ENCODE data around the gene PRDM16.

PRDM16 gene

DNA sequence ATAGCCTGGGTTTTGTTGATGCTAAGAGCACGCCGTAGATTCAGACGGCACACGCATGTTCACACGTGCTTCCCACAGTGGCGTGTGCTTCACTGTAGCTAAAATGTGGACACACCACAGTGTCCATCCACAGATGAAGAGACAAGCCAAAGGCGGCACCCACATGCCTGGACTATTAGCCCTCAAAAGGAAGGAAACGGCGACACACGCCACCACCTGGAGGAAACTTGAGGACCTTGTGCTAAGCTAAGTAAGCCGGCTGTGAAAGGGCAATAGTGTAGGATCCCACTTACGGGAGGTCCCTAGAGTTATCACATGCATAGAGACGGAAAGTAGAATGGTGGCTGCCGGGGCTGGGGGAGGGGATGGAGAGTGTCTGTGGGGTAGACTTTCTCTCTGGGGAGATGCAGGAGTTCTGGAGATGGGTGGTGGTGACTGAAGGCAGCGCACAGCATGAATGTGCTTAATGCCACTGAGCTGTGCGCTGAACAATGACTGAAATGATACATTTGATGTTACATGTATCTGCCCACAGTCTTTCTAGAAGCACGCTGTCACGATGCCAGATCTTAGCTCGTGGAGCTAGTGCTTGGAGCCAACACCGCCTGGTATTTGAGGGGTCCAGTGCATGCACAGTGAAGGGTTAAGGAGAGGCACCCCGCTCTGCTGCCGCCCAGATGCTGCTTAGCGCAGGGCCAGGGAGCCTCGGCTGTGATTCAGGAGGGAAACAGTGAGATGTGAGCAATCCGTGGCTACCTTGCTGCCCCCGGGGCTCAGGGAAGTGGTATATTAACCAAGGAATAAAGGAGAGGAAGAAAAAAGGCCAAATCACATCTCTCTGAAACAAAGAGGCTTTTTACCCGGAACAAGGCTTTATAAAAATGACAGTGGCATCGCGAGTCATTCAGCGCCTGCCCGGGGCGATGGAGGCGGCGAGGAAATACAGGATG, 103.7 kb downstream of the PRDM16 start:
- H3K9me3 ChIP-seq (ENCODE audit: control insufficient read depth, insufficient read depth, low read depth, low read length): no peaks in the 10 kb centered on the region
- CTCF ChIA-PET: no interaction called here
- H3K27ac ChIP-seq (ENCODE audit: extremely low read depth, low read depth, low read length): no peak overlapping the region
- peaks cover 4% of the 10 kb centered on the region for H3K4me1 ChIP-seq (ENCODE audit: control insufficient read depth, insufficient read depth, low read length)
- H3K4me3 ChIP-seq (ENCODE audit: low read depth, low read length): no peak overlapping the region
- no peaks in the 10 kb centered on the region; a peak in 1 of 3 replicates for H3K36me3 ChIP-seq (ENCODE audit: control insufficient read depth in 2 of 2, insufficient read depth in 1 of 2, low read length in 2 of 2)
- POLR2A ChIA-PET: no interaction called here
- TF ChIP-seq ZNF623 (tag by site-specific recombination; IDR thresholded peaks at IDR 0.05): no peak
- no peak for TF ChIP-seq ZSCAN16 (tag by site-specific recombination; IDR thresholded peaks at IDR 0.05)
- TF ChIP-seq ZNF24 (tag by site-specific recombination; IDR thresholded peaks at IDR 0.05): no peak
- no peak for TF ChIP-seq MYNN (tag by site-specific recombination; IDR thresholded peaks at IDR 0.05; ENCODE audit: borderline replicate concordance)
- no peak for TF ChIP-seq ZNF664 (tag by site-specific recombination; IDR thresholded peaks at IDR 0.05)
- no peak for TF ChIP-seq ZNF624 (tag by site-specific recombination; IDR thresholded peaks at IDR 0.05)
- TF ChIP-seq, protein P1, sequence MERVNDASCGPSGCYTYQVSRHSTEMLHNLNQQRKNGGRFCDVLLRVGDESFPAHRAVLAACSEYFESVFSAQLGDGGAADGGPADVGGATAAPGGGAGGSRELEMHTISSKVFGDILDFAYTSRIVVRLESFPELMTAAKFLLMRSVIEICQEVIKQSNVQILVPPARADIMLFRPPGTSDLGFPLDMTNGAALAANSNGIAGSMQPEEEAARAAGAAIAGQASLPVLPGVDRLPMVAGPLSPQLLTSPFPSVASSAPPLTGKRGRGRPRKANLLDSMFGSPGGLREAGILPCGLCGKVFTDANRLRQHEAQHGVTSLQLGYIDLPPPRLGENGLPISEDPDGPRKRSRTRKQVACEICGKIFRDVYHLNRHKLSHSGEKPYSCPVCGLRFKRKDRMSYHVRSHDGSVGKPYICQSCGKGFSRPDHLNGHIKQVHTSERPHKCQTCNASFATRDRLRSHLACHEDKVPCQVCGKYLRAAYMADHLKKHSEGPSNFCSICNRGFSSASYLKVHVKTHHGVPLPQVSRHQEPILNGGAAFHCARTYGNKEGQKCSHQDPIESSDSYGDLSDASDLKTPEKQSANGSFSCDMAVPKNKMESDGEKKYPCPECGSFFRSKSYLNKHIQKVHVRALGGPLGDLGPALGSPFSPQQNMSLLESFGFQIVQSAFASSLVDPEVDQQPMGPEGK (tag by site-specific recombination; IDR thresholded peaks at IDR 0.05): no peak
- TF ChIP-seq ZNF211 (tag by site-specific recombination; IDR thresholded peaks at IDR 0.05; ENCODE audit: low read depth): no peak

DNA sequence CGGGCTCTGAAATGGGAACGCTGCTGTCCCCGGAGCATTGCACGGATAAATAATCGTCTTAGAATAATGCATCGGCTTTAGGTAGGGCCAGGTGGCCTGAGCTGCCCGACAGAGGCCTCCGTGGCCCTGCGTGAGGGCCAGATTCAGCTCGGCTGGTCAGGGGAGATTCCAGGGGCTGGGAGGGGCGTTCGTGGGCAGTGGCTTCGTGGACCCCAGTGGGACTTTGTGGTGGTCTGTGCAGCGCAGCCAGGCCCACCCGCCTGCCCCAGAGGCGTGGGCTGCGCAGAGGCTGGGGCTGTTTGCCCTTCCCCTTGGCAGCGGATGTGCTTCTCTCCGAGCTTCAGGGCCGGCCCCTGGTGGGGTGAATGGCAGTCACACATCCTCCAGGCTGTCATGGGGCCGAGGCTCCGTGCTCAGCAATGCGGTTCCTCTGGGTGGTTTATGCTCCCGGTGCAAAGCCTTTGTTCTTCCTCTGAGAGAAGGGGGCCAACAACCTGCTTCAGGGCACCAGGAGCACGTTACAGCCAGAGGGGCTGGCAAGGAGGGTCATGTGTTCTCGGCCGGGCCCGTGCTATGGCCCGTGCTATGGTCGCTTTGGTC, 104.5 kb downstream of the PRDM16 start:
- Histone ChIP-seq H3K36me3 (ENCODE audit: control insufficient read depth in 2 of 2, insufficient read depth in 1 of 2, low read length in 2 of 2) (no peaks in the 10 kb centered on the region; a peak in 1 of 3 replicates), H3K4me1 (ENCODE audit: control insufficient read depth, insufficient read depth, low read length) (peaks cover 4% of the 10 kb centered on the region), H3K4me3 (ENCODE audit: low read depth, low read length) (no peak overlapping the region), H3K9me3 (ENCODE audit: control insufficient read depth, insufficient read depth, low read depth, low read length) (no peaks in the 10 kb centered on the region), H3K27ac (ENCODE audit: extremely low read depth, low read depth, low read length) (no peak overlapping the region)
- ChIA-PET POLR2A (no interaction called here), CTCF (no interaction called here)
- no peak for TF ChIP-seq SCRT2 (tag by site-specific recombination; IDR thresholded peaks at IDR 0.05)
- no peak for TF ChIP-seq IKZF3 (tag by site-specific recombination; IDR thresholded peaks at IDR 0.05)
- no peak for TF ChIP-seq ZNF747 (tag by site-specific recombination; IDR thresholded peaks at IDR 0.05)
- no peak for TF ChIP-seq ZNF266 (tag by site-specific recombination; IDR thresholded peaks at IDR 0.05; ENCODE audit: low read depth)
- TF ChIP-seq ZFP69B (tag by site-specific recombination; IDR thresholded peaks at IDR 0.05): no peak

DNA sequence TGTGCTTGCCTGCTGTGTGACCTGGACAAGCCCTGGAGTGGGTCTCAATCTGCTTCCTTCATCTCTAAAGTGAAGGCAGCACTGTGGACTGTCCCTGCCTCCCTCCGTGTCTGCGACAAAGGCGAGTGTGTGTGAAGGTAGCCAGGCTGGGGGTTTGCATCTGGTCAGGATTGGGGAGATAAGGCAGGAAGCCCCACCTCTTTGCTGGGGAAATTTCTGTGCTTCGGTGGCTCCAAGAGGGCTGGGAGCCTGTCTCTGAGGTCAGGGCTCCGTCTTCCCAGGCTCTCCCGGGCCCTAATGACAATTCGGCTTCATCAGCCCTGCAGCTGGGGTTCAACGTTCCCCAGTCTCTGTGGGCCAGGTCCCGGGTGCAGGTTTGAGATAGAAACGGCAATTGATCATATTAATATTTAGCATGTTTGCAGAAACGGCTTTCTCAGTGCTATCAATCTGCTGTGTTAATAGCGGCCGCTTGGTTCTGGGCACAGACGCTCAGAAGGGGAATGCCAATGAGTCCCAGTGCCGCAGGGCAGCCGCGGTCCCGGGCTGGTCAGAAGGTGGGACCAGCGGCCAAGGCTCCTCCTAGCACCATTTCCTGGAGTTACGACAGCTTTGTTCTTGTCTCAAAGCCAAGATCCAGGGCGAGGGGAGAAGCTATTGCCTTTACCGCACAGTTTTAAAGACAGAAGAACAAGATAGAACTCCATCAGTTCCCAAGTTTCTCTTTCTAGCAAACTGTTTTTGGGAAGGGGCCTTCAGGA, 105.7 kb downstream of the PRDM16 start:
- peaks cover 4% of the 10 kb centered on the region for H3K4me1 ChIP-seq (ENCODE audit: control insufficient read depth, insufficient read depth, low read length)
- POLR2A ChIA-PET: no interaction called here
- TF ChIP-seq RBAK (tag by site-specific recombination; IDR thresholded peaks at IDR 0.05): no peak
- TF ChIP-seq EGR2 (tag by site-specific recombination; IDR thresholded peaks at IDR 0.05; ENCODE audit: low read depth): no peak
- TF ChIP-seq, protein P2, sequence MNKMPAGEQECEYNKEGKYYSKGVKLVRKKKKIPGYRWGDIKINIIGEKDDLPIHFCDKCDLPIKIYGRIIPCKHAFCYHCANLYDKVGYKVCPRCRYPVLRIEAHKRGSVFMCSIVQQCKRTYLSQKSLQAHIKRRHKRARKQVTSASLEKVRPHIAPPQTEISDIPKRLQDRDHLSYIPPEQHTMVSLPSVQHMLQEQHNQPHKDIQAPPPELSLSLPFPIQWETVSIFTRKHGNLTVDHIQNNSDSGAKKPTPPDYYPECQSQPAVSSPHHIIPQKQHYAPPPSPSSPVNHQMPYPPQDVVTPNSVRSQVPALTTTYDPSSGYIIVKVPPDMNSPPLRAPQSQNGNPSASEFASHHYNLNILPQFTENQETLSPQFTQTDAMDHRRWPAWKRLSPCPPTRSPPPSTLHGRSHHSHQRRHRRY (tag by site-specific recombination; IDR thresholded peaks at IDR 0.05): no peak
- TF ChIP-seq ZNF501 (tag by site-specific recombination; IDR thresholded peaks at IDR 0.05): no peak
- no peak for TF ChIP-seq KLF8 (tag by site-specific recombination; IDR thresholded peaks at IDR 0.05)
- no peak for TF ChIP-seq ZNF423 (tag by site-specific recombination; IDR thresholded peaks at IDR 0.05)
- TF ChIP-seq ZNF776 (tag by site-specific recombination; IDR thresholded peaks at IDR 0.05; ENCODE audit: borderline replicate concordance): no peak
- no peak for TF ChIP-seq ZNF366 (tag by site-specific recombination; conservative IDR thresholded peaks at IDR 0.05)
- TF ChIP-seq GLI2 (tag by site-specific recombination; IDR thresholded peaks at IDR 0.05; ENCODE audit: borderline replicate concordance, low read depth): no peak
- TF ChIP-seq, protein P3, sequence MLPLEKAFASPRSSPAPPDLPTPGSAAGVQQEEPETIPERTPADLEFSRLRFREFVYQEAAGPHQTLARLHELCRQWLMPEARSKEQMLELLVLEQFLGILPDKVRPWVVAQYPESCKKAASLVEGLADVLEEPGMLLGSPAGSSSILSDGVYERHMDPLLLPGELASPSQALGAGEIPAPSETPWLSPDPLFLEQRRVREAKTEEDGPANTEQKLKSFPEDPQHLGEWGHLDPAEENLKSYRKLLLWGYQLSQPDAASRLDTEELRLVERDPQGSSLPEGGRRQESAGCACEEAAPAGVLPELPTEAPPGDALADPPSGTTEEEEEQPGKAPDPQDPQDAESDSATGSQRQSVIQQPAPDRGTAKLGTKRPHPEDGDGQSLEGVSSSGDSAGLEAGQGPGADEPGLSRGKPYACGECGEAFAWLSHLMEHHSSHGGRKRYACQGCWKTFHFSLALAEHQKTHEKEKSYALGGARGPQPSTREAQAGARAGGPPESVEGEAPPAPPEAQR (tag by site-specific recombination; IDR thresholded peaks at IDR 0.05): no peak
- TF ChIP-seq ZNF211 (tag by site-specific recombination; IDR thresholded peaks at IDR 0.05; ENCODE audit: low read depth): no peak
- no peak for TF ChIP-seq SP7 (tag by site-specific recombination; IDR thresholded peaks at IDR 0.05)

More for the DNA sequence above, 105.7 kb downstream of the PRDM16 start:
- no peak overlapping the region for H3K27ac ChIP-seq (ENCODE audit: extremely low read depth, low read depth, low read length)
- no peaks in the 10 kb centered on the region; a peak in 1 of 3 replicates for H3K36me3 ChIP-seq (ENCODE audit: control insufficient read depth in 2 of 2, insufficient read depth in 1 of 2, low read length in 2 of 2)
- H3K9me3 ChIP-seq (ENCODE audit: control insufficient read depth, insufficient read depth, low read depth, low read length): no peaks in the 10 kb centered on the region
- no peak overlapping the region for H3K4me3 ChIP-seq (ENCODE audit: low read depth, low read length)
- CTCF ChIA-PET: no interaction called here
